H9 (cell line): Measurements from ENCODE around the gene LRFN2. TPM values are rescaled to one million over a fixed set of nuclear protein-coding genes. Genes with fewer than 3 reads are reported as not detected.

Experiments used
- DNase-seq: peaks from one replicate; pipeline ENCODE4 v3.0.0-alpha.2; 2017
- H2AFZ ChIP-seq: one replicate; pipeline ENCODE4 v1.6.1; 2013; ENCODE audit warnings: mild to moderate bottlenecking, low read length, control low read depth, moderate library complexity
- H2AK5ac ChIP-seq: 2 replicates; pipeline ENCODE4 v1.6.1; 2013; ENCODE audit warnings: low read length, control low read depth, mixed read lengths; ENCODE audit not compliant: insufficient read length
- H2BK120ac ChIP-seq: one replicate; pipeline ENCODE4 v1.6.1; 2013; ENCODE audit warnings: low read depth, mild to moderate bottlenecking, low read length, control low read depth, inconsistent platforms; ENCODE audit not compliant: poor library complexity, severe bottlenecking
- H2BK12ac ChIP-seq: 2 replicates; pipeline ENCODE4 v1.6.1; 2013; ENCODE audit warnings: low read length, control low read depth, mixed read lengths, low read depth; ENCODE audit not compliant: insufficient read length
- H2BK15ac ChIP-seq: 2 replicates; pipeline ENCODE4 v1.6.1; 2013; ENCODE audit warnings: low read depth, low read length, control low read depth
- H2BK20ac ChIP-seq: one replicate; pipeline ENCODE4 v1.6.1; 2013; ENCODE audit warnings: low read depth, mild to moderate bottlenecking, low read length, control low read depth, inconsistent platforms; ENCODE audit not compliant: poor library complexity, severe bottlenecking
- H2BK5ac ChIP-seq: 2 replicates; pipeline ENCODE4 v1.6.1; 2013; ENCODE audit warnings: low read length, control low read depth, mixed read lengths; ENCODE audit not compliant: insufficient read length
- H3K14ac ChIP-seq: 2 replicates; pipeline ENCODE4 v1.6.1; 2013; ENCODE audit warnings: low read length, control low read depth; ENCODE audit not compliant: insufficient read depth
- H3K18ac ChIP-seq: 2 replicates; pipeline ENCODE4 v1.6.1; 2013; ENCODE audit warnings: low read depth, mild to moderate bottlenecking, mixed read lengths, low read length, control low read depth; ENCODE audit not compliant: insufficient read length
- H3K23ac ChIP-seq: 2 replicates; pipeline ENCODE4 v1.6.1; 2013; ENCODE audit warnings: low read length, control low read depth, mixed read lengths, low read depth; ENCODE audit not compliant: insufficient read length
- H3K23me2 ChIP-seq: 2 replicates; pipeline ENCODE4 v1.6.1; 2013; ENCODE audit warnings: low read depth, mild to moderate bottlenecking, mixed read lengths, low read length, control low read depth; ENCODE audit not compliant: insufficient read length, poor library complexity, severe bottlenecking
- H3K27ac ChIP-seq: 2 replicates; pipeline ENCODE4 v1.5.1; 2013; ENCODE audit warnings: low read length, control low read depth, mixed read lengths, low read depth; ENCODE audit not compliant: insufficient read length
- H3K27me3 ChIP-seq: 2 replicates; pipeline ENCODE4 v1.6.1; 2013; ENCODE audit warnings: low read length, control low read depth, inconsistent platforms; ENCODE audit not compliant: insufficient read depth
- H3K4ac ChIP-seq: 2 replicates; pipeline ENCODE4 v1.6.1; 2013; ENCODE audit warnings: low read depth, mild to moderate bottlenecking, control low read depth, inconsistent platforms, low read length, moderate library complexity
- H3K4me1 ChIP-seq: 2 replicates; pipeline ENCODE4 v1.6.1; 2013; ENCODE audit warnings: low read length, control low read depth, inconsistent platforms; ENCODE audit not compliant: insufficient read depth
- H3K4me2 ChIP-seq: 2 replicates; pipeline ENCODE4 v1.6.1; 2013; ENCODE audit warnings: low read length, control low read depth, mixed read lengths; ENCODE audit not compliant: insufficient read length, insufficient read depth
- H3K56ac ChIP-seq: 2 replicates; pipeline ENCODE4 v1.6.1; 2013; ENCODE audit warnings: low read depth, mild to moderate bottlenecking, mixed read lengths, low read length, control low read depth; ENCODE audit not compliant: insufficient read length
- H3K79me1 ChIP-seq: 2 replicates; pipeline ENCODE4 v1.6.1; 2013; ENCODE audit warnings: low read depth, mild to moderate bottlenecking, moderate library complexity, low read length, control low read depth, inconsistent platforms; ENCODE audit not compliant: insufficient read depth, poor library complexity, severe bottlenecking
- H3K79me2 ChIP-seq: 2 replicates; pipeline ENCODE4 v1.6.1; 2013; ENCODE audit warnings: low read length, control low read depth, inconsistent platforms; ENCODE audit not compliant: insufficient read depth
- H3K9ac ChIP-seq: 2 replicates; pipeline ENCODE4 v1.6.1; 2013; ENCODE audit warnings: low read length, control low read depth, mixed read lengths; ENCODE audit not compliant: insufficient read length; ENCODE audit errors: extremely low read depth
- H3K9me3 ChIP-seq: one replicate; pipeline ENCODE4 v1.6.1; 2013; ENCODE audit warnings: low read depth, low read length, inconsistent platforms; ENCODE audit not compliant: control insufficient read depth
- H3T11ph ChIP-seq: one replicate; pipeline ENCODE4 v1.6.1; 2013; ENCODE audit warnings: mild to moderate bottlenecking, low read length, control low read depth, inconsistent platforms
- H4K20me1 ChIP-seq: one replicate; pipeline ENCODE4 v1.6.1; 2013; ENCODE audit not compliant: control insufficient read depth, insufficient read length, insufficient read depth
- H4K5ac ChIP-seq: 2 replicates; pipeline ENCODE4 v1.6.1; 2013; ENCODE audit warnings: low read depth, mild to moderate bottlenecking, mixed read lengths, low read length, control low read depth; ENCODE audit not compliant: insufficient read length
- H4K8ac ChIP-seq: replicated peaks from 2 replicates; pipeline ENCODE4 v1.6.1; 2013; ENCODE audit warnings: low read length, control low read depth, mixed read lengths, low read depth; ENCODE audit not compliant: insufficient read length
- H4K91ac ChIP-seq: 2 replicates; pipeline ENCODE4 v1.6.1; 2013; ENCODE audit warnings: low read depth, mild to moderate bottlenecking, moderate library complexity, mixed read lengths, low read length, control low read depth; ENCODE audit not compliant: insufficient read length
- H3K27ac Mint-ChIP-seq, 3 experiments: 2 replicates in 2 of 3; 3 replicates in 1 of 3; pipeline ENCODE4 v1.8.0; 2020 to 2021; ENCODE audit warnings: mixed read lengths in 3 of 3, mild to moderate bottlenecking in 1 of 3, moderate library complexity in 1 of 3
- H3K27me3 Mint-ChIP-seq: 2 replicates; pipeline ENCODE4 v1.8.0; 2021; ENCODE audit warnings: low read depth, mild to moderate bottlenecking, moderate library complexity, mixed read lengths
- H3K36me3 Mint-ChIP-seq, 3 experiments: 2 replicates in 2 of 3; 3 replicates in 1 of 3; pipeline ENCODE4 v1.8.0; 2020 to 2021; ENCODE audit warnings: low read depth in 3 of 3, mixed read lengths in 3 of 3; ENCODE audit not compliant: insufficient read depth in 1 of 3
- H3K4me1 Mint-ChIP-seq, 2 experiments: 2 replicates each; pipeline ENCODE4 v1.8.0; 2020; ENCODE audit warnings: mixed read lengths in 2 of 2
- H3K4me3 Mint-ChIP-seq, 2 experiments: 2 replicates in 1 of 2; 3 replicates in 1 of 2; pipeline ENCODE4 v1.8.0; 2020 to 2021; ENCODE audit warnings: mild to moderate bottlenecking in 2 of 2, mixed read lengths in 2 of 2, moderate library complexity in 1 of 2
- H3K9me3 Mint-ChIP-seq, 2 experiments: 2 replicates in 1 of 2; 3 replicates in 1 of 2; pipeline ENCODE4 v1.8.0; 2020; ENCODE audit warnings: mild to moderate bottlenecking in 2 of 2, mixed read lengths in 2 of 2, moderate library complexity in 1 of 2
- WGBS: extraction: QIAGEN DNeasy Blood & Tissue Kit; methylation state at CpG from one replicate; pipeline ENCODE4 v1.1.7; 2013; ENCODE audit warnings: missing lambda C conversion rate, low lambda C conversion rate, mixed read lengths; ENCODE audit not compliant: insufficient read length; ENCODE audit errors: extremely low coverage; 5-methylcytosine and 5-hydroxymethylcytosine counted together
- total RNA-seq: library from RNA; stranded (reverse); gene quantifications from 2 replicates; pipeline ENCODE4 v1.2.1, GENCODE V29; 2021
- TF ChIP-seq, protein P1 (sequence below): fragments of 200-600 bp; sonication (generic); conservative IDR thresholded peaks from 3 replicates; pipeline ENCODE4 v1.8.0; 2021; ENCODE audit warnings: antibody characterized with exemption, mild to moderate bottlenecking

Gene LRFN2
- total RNA-seq, 1 experiment from 2014 or later = 0.11 TPM

DNA sequence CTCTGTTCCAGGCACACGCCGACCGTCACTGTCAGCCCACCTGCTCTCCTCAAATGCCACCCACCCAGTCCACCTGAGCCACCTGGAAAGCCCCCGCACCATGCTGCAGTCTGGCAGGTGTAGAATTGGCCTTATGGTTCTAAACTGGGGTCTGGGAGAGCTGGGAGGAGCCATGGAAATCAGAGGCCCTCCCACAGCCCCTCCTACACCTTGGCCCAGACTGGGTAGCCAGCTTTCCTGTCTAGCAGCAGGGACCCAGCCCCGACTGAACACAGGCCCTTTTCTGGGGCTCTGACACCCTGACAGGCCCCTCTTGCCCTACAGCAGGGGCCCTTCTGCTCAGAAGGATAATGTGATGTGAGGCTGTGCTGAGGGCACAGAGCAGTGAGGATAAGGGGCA lies 31.1 kb downstream of the LRFN2 start:
- Histone ChIP-seq H4K91ac (no peak overlapping the region), H3K79me2 (no peaks in the 10 kb centered on the region), H3K79me1 (no peaks in the 10 kb centered on the region), H3T11ph (no peak overlapping the region), H3K4me1 (peaks cover 5% of the 10 kb centered on the region; the same call in 1 of the 2 replicates), H2BK12ac (no peak overlapping the region), H3K27ac (no peak overlapping the region), H2AFZ (no peak overlapping the region), H4K8ac (no peak overlapping the region), H2BK5ac (no peak overlapping the region), H2BK20ac (no peak overlapping the region), H3K56ac (no peak overlapping the region), H4K5ac (no peak overlapping the region), H3K4me2 (no peak overlapping the region), H3K9ac (no peak overlapping the region), H3K14ac (no peak overlapping the region), H3K9me3 (no peaks in the 10 kb centered on the region), H3K23ac (no peak overlapping the region), H2BK15ac (no peak overlapping the region), H3K23me2 (no peaks in the 10 kb centered on the region), H3K27me3 (no peaks in the 10 kb centered on the region), H3K4ac (no peak overlapping the region), H3K18ac (no peak overlapping the region), H2AK5ac (no peak overlapping the region), H2BK120ac (no peak overlapping the region), H4K20me1 (no peaks in the 10 kb centered on the region)
- WGBS = no CpG with 5 or more reads among the region's 5 CpGs
- TF ChIP-seq, protein P1, sequence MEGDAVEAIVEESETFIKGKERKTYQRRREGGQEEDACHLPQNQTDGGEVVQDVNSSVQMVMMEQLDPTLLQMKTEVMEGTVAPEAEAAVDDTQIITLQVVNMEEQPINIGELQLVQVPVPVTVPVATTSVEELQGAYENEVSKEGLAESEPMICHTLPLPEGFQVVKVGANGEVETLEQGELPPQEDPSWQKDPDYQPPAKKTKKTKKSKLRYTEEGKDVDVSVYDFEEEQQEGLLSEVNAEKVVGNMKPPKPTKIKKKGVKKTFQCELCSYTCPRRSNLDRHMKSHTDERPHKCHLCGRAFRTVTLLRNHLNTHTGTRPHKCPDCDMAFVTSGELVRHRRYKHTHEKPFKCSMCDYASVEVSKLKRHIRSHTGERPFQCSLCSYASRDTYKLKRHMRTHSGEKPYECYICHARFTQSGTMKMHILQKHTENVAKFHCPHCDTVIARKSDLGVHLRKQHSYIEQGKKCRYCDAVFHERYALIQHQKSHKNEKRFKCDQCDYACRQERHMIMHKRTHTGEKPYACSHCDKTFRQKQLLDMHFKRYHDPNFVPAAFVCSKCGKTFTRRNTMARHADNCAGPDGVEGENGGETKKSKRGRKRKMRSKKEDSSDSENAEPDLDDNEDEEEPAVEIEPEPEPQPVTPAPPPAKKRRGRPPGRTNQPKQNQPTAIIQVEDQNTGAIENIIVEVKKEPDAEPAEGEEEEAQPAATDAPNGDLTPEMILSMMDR = no peak
- no peak overlapping the region for H3K4me3 Mint-ChIP-seq
- H3K36me3 Mint-ChIP-seq = no peaks in the 10 kb centered on the region
- no peaks in the 10 kb centered on the region for H3K9me3 Mint-ChIP-seq
- peak; percentile 51 for DNase-seq
- peaks cover 1% of the 10 kb centered on the region; the same call in 1 of the 2 replicates for H3K27me3 Mint-ChIP-seq
- peak overlapping the region in 1 of 3 experiments; percentile 34; a peak in 3 of 7 replicates for H3K27ac Mint-ChIP-seq
- H3K4me1 Mint-ChIP-seq = peaks cover 45 to 59% of the 10 kb centered on the region in 2 experiments
